Right hindlimb (tissue), 1 donor: Measurements from ENCODE around the gene DEGS2.

Source experiments
- DNase-seq: peaks from one replicate; pipeline ENCODE4 v3.0.0-alpha.2; 2018

The DEGS2 gene

DNA sequence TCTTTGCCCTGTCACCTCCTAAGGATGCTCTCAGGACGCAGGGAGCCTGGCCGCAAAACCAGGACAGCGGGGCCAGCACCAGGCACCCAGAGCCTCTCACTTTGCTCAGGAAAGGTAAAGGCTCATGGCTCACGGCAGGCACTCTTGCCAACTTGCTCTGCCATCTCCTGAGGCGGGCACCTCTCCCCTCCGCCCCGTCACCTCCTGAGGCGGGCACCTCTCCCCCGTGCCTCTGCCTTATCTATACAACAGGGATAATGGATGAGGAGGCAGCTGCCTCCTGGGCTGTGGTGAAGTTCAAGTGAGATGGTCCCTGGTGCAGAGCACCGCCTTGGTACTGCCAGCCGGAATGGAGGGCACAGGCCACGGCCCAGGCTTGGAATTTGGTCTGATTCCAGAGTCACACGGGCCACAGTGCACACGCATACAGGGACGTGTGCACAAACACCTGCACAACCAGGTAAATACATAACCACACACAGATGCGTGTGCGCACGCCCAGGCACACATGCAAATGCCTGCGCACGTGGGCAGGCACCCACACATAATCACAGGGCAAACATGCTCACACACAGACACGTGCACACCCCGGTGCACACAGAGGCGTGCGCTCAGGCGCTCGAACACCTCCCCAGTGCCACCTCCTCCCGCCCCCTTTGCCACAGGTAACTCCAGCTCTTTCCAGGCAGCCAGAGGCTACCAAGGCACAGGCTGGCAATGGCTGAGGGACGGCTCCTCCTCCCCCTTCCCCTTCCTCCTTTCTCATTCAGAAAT is 11.6 kb downstream of the DEGS2 start:
- no peak for DNase-seq

DNA sequence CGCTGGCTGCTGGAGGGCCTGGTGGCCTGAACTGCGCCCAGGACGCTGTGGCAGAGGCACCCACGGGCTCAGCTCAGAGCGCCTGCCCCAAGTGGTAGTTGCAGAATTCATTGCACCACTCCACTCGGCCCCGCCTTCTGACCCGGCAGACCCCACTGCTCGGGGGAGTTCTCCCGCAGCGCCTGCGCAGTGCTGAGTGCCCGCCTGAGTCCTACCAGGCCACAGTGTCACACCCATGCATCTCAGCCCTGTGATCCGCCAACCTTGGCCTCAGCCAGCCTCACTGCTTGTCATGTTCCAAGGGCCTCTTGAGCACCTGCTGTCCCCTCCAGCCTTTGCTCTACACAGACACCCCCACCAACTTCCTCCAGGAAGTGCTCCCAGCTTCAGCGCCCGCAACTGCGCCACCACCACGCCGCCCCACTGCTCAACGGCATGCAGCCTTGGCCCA is 12.2 kb downstream of the DEGS2 start:
- no peak for DNase-seq

DNA sequence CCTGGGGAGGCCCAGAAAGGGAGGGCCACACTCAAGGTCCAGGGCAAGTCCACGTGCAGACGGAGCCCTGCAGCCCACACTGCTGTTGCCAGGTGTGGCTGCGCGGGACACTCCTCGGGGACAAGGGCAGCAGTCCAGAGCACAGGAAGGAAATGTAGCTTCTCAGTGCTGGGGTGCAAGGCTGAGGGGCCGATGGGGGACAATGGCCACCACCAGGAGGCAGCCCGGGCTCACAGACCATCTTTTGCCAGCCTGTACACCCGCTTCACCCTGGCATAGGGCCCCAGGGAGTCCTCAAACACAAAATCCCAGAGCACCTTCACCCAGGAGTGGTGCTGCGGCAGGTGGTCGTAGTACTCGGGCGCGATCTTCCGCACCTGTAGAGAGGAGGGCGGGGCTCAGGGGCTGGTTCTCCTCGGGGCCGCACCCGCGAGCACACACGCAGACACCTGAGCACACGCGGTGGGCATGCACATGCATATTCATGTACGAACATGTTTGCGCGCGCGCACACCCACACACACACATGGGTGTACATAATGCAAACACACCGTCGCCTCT is 12.8 kb downstream of the DEGS2 start:
- no peak for DNase-seq

DNA sequence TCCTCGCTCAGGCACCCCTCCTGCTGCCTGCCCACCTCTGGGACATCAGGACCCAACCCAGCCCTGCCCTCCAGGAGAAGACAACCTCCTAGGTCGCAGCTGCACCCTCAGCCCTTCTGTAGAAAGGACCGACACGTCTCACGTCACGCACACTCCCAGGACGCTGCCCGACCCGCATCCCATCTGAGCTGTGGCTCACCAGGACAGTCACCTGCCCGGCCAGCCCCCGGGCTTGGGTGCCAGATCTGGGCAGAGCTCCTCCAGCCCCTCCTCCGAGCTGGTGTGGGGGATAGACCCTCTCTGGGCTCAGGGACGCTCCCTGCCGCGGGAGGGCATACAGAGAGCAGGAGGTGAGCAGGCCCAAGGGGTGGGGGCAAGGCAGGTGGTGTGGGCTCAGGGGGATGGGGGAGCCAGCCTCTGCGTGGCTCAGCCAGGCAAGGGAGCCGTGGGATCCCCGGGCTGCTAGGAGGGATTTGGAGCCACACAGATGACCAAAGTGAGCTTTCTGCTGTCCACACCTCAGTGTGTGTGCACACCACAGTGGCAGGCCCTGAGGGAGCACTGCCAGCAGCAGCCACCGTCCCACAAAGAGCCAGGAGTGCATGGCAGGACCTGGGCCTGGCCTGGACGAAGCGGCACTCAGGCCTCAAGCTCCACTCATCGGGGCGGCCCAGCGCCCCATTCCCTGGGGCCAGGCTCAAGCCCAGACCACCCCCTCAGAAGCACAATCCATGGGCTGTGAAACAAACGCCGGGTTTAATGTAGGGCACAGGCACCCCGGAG is 13.6 kb downstream of the DEGS2 start:
- no peak for DNase-seq

DNA sequence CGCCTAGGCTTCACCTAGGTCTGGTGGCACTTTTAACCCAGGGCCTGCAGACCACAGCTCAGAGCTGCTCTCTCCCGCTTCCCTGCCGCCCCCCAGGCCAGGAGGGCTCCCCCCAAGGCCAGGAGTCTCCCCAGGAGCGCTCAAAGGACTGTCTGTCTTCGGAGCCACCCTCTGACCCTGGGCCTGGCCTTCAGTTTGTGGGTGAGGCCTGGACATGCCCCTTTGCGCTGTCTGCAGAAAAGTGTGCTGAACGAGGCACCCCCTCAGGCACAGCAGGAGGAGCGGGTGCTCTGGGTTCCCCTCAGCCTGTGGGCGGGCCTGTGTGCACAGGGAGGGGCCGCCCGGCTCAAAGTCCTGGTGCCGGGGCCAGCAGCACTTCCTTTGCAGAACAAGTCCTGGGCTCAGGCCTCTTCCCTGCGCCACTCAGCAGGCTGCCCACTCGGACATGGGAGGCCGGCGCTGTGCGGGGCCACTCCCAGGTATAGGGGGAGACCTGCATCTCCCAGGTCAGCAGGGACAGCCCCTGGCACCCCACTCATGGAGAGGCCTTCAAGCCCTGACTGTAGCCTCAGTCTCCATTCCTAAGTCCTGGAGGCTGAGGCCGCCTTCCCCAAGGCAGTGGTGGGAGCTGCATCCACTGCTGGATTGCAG is 14.3 kb downstream of the DEGS2 start:
- DNase-seq: no peak

DNA sequence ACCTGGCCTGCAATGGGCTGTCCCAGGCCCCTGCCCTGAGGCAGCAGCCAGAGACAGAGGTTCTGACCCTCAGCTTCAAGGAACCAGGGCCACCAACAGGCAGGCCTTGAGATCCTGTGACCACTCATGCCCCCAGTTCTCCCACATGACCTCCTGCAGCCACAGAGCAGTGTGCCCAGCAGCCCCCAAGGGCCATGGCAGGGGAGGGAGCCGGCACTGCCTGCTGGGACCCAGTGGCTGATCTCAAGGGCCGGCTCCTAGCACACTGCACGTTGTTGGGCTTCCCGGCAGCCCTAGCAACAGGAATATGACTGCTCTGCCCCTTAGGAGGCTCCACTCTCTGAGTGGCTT is 14.8 kb downstream of the DEGS2 start:
- DNase-seq: no peak

DNA sequence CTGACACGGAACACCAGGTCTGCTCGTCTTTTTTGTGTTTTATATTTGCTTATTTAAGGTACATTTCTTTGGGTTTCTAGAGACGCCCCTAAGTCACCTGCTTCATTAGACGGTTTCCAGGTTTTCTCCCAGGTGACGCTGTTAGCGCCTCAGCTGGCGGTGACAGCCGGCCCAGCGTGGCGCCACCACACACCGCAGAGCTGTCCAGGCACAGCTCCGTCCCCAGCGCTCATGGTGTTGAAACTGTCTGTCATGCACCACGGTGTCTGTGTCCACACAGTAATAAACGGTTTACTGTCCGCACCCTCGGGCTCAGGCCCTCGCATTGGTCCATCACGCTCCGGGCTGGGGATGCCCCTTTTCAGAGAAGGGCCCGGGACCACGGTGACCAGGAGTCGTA is 15.5 kb downstream of the DEGS2 start:
- DNase-seq: no peak

DNA sequence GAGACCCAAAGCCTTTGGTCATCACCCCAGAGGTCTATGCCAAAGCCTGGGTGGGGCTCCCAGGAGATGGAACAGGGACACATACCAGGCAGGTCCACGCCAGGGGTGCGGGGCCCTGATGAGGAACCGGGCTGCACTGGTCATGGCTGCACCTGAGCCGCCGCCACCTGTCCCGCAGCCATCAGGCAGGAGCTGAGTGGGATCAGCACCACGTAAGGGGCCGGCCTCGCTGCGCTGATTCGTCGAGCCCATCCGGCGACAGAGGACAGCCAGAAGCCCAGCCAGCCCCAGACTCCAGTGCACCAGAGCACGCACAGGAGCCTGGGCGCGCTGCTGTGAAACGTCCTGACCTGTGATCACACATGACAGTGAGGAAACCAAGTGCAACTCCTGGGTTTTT is 15.9 kb downstream of the DEGS2 start:
- DNase-seq: no peak

DNA sequence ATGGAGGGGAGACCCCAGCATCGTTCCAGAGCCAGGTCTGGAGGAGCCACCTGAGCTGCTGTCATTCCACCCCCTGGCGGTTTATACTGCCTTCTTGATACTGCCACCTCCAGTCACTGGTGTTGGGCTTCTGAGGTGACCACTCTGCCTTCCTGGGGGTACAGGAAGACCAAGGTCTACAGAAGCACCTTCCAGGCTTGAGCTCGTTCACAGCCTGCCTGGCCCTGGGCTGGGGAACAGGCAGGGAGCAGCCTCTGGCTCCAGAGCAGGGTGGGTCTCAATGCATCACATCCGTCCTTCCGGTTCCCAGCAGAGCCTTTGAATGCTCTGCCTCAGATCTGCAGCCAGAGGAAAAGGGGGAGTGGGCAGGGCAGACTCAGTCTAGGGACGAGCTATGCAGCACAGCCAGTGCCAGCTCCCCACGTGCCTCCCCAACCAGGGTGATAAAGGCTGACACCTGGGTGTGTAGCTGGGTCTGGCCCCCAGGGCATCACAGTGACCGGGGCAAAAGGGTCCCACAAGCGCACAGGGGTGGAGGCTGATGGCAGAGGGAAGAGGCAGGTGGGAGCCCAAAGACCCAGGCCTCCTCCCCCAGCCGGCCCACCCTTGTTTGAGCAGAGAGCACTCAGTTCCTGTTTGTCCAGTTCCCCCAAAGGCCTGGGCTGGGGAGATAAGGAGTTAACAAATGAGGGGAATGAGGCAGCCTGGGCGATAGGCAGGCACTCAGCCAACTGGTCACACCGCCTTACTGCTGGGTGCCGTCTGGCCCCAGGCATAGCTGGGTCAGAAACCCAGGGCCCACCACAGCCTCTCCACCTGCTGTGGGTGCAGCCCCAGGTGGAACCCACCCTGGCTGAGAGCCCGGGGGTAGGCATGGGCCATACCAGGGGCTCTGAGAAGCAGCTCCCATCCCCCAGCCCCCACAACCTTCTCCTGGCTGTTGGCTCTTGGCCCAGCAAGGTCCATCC is 17.1 kb downstream of the DEGS2 start:
- peak; percentile 51 for DNase-seq

DNA sequence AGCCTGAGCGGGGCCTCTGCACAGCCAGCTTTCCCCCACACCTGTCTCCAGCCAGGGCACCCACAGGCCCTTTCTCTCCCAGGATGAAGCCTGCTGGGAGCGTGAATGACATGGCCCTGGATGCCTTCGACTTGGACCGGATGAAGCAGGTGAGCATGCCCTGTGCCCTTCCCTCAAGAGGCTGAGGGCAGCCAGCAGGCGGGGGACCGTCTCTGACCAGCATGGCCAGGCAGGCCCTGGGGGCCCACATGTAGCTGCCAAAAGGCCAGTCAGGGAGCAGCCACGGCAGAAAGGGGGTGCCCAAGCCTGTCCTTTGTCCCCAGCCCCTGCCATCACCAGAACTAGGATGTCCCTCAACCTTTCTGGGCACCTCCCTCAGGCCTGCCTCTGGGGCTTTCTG is 18.3 kb downstream of the DEGS2 start:
- DNase-seq: no peak

DNA sequence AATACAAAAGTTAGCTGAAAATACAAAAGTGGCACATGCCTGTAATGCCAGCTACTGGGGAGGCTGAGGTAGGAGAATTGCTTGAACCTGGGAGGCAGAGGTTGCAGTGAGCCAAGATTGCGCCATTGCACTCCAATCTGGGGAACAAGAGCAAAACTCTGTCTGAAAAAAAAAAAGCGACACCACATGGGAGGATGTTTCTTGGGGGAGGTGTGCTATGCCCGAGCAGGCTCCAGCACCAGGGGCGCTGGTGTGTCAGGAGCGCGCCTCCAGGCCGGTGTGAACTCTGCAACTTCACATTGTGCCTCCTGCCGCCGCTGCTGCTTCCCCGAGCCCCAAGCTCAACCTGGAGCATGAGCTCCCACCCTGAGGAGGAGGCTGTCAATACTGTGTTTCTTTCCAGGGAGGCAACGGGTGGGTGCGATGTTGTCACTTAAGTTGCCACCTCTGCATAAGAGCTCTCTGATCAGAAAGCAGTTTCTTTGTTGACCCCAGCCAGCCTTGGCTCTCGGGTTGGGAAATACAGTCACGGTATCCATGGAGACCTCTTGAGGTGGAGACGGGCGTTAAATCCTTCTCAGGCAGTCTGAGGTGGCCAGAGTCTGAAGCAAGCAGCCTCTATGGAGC is 18.9 kb downstream of the DEGS2 start:
- DNase-seq: no peak

DNA sequence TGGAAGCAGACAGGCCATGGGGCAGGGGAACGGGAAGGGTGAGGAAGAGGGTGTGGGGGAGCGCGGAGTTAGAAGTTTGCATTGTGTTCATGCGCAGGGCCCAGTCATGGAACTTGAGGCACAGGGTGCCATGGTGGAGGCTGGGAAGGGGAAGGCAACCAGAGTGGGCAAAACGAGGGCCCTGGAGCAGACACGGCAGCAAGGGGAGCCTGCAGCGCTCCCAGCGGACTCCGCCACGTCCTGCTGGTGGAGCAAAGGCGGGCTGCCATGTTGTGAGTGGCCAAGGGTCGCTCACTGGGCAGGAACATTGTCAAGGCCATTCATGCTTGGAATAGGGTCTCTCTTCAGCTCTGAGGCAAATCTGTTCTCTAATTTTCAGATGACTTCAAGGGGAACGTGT is 20.5 kb downstream of the DEGS2 start:
- DNase-seq: no peak

DNA sequence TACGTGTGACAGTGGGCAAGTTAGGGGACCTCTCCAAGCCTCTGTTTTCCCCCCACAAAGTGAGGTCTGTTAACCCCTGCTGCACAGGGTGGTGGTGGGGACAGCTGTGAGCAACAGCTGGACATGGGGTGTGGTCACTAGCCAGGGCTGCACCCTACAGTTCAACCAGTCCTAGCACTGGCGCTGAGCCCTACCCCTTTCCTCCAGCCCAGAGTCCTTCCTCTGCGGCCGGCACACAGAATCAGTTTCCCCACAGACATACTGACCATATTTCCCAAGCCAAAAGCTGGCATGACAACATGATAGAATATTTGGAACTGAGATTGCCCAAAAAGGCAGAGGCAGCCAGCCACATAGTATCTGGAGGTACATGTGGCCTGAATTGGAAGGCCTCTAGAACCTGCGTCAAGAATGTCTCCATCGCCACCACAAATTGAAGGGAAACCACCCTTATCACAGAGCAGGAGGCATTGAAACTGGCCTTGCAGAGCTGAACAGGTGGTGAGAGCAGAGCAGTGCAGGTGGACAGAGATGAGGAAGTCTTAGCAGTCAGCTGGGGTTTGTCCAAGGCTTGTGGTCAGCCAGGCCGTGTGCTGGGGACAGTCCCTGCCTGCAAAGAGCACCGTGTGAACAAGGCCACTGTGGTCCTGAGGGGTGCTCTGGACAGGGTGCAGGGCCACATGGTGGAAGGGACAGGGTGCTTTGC is 21.2 kb downstream of the DEGS2 start:
- no peak for DNase-seq

DNA sequence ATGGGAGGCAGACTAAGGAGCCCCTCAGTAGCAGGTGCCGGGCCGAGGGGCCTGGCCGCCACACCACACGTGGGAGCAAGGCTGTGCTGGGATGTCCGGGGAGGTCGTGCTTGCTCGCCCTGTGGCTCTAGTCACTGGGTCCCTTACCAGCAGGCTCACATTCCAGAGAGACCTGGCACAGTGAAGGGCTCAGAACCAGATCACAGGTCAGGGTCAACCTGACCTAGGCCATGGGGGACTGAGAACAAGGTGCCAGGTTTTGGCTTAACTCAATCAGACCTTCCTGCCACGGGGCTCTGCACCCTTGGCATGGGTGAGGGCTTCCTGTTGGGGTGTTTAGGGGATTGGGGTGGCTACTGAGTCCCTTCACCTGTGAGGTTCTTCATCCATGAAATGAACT is 22.3 kb downstream of the DEGS2 start:
- no peak for DNase-seq

DNA sequence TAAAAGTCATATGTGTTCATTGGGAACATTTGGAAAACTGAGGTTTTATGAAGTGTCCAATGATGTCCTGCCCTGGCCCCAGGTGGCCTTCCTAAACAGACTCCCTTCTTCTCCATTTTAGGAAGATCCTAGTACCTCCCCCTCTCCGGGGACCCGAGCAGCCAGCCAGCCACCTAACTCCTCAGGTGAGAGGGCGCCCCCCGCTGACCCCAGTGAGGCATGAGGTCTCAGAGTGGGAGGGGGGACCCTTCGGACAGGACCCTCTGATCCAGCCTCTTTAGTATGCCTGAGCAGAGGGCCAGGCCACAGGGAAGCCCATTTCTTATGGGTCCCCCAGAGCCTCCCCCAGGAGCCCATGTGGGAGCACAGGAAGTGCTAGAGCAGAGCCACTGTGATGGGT is 23.7 kb downstream of the DEGS2 start:
- DNase-seq: no peak

DNA sequence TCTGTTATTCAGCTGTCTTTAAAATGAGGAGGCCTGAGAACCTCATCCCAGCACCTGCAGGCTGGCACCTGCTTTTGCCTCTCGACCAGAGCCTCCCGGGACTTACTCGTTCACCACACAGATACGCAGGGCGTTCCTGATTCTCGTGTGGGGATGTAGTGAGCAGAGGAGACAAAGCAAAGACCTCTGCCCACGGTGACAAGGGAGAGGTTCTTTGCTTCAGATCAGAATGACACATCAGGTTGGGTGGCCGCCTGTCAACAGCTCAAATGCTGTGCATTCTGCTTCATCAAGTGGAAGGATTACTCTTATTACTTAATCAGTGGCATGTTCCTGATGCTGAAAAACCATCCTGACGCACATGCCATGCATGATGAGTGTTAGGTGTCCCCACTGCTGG is 24.4 kb downstream of the DEGS2 start:
- no peak for DNase-seq

DNA sequence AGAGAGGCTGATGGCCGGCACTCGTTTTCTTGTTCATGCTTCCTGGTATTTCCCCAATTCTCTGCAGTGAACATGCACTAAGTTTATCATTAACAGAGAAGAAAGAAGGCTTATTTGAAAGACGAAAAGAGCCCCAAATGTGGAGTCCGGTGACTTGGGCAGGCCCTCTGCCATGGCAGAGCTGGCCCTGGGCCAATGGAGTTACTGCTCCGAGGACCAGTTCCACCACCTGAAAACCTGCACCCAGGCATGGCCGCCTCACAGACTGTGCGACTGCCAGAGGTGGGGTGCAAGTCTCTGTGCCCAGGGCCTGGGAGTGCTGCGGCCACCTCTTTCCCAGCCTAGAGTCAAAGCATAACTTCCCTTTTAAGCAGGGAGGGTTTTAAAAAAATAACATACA is 24.9 kb downstream of the DEGS2 start:
- DNase-seq: no peak

DNA sequence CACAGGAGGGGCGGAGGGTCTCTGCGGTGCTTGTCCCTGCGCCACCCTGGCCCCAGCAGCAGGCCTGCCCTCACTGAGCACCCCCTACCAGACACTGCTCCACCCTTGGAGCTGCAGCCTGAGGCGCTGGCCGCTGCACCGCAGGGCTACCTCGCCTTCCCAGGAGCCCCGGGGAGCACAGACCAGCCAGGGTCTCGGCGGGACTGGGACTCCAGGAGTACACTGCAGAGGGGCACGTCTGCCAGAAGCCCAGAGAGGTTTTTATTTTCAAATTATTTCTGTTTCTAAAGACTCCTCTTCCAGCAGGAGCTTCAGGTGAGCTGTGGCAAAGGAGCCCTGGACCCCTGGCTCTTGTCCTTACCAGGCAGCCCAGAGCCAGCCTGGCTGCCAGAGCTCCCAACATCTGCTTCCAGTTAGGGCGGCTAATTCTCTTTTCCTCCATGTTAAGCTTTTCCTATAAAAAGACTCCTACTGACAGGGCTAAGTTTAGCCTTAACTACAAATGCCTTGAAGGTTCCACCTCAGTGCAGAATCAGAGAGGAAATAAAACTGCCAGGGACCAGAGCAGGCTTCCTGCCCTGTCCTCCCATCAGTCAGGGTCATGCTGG is 26.4 kb downstream of the DEGS2 start:
- DNase-seq: peak; percentile 61

DNA sequence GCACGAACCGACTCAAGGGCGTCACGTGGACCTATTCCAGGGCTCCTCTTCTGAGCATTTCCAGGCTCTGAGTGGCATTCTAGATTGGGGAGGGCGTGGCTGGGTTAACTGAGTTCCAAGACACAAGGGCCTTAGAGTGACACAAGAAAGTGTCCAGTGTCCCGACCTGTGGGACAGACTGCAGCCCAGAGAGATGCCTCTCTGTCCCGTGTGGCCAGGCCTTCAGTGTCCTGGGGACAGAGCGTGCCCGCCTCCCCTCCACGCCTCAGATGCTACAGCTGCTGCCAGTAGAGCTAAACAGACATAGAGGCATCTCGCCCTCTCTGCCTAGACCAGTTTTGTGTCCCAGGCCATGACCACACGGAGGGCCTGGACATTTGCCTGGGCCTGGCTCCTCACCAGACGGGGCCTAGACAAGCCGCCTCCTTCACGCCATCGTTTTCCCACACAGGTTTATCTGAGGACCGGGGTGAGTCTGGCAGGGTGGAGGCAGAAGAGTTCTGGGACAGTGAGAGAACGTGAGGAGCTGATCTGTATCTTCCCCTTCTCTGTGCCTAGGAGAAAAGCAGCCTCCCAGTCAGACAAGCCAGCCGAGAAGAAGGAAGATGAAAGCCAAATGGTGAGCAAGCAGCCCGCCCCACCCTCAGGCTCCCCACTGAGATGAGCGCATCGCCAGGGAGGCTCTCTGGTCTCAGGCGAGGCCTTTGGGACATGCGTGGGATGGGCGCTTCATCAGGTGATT is 27.1 kb downstream of the DEGS2 start:
- no peak for DNase-seq

DNA sequence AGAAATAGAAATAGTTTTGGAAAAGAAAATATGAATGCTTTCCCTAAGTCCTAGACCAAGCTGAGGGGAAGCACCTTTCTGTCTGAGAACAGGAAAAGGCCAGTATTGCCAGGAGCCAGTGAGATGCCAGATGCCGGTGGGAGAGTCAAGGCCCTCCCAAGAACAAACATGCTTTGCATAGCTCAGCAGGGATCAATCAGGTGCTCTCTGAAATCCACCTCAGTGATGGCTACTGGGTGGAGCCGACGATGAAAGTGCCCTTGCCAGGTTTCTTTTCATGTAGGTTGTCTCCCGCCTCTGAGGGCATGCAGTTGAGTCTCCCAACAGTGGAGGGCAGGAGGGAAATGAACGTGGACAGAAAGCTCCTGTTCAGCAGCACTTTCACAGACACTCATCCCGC is 28.3 kb downstream of the DEGS2 start:
- DNase-seq: no peak
